Panc1 (cell line): ENCODE results near the gene TMEM30B. TPM values are rescaled to one million over a fixed set of nuclear protein-coding genes. Genes with fewer than 3 reads are reported as not detected.

Experiments
- ATAC-seq: fragments of 200-7000 bp; cut with Tn5 transposase; 2 replicates; pipeline ENCODE4 v1.9.1; 2020; ENCODE audit warnings: mild to moderate bottlenecking, moderate library complexity
- BruUV-seq: library from RNA; stranded (reverse); fragments of 400-500 nt; replicated peaks from 2 replicates; lab custom pipeline; 2021; lab: Mats Ljungman, UMichigan
- CTCF ChIA-PET: fragments of 300-600 bp; sonication (Branson Sonifier 250); formaldehyde crosslinking; loops from one replicate; lab custom pipeline; 2022; ENCODE audit warnings: antibody characterized with exemption; lab: Charles Lee
- POLR2A ChIA-PET: fragments of 300-600 bp; sonication (Branson Sonifier 250); formaldehyde crosslinking; loops from one replicate; lab custom pipeline; 2022; ENCODE audit warnings: antibody characterized with exemption; lab: Charles Lee
- DNase-seq: peaks from one replicate; pipeline ENCODE4 v3.0.0-alpha.2; 2010; ENCODE audit warnings: low read depth, low spot score
- H3K27ac ChIP-seq: 2 replicates; pipeline ENCODE4 v1.5.1; 2011; ENCODE audit warnings: mild to moderate bottlenecking, low read length, inconsistent platforms
- H3K27me3 ChIP-seq: fragments of 200-500 bp; sonication (Bioruptor generic); 2 replicates; pipeline ENCODE4 v1.6.0; 2014; ENCODE audit warnings: low read length, inconsistent platforms; ENCODE audit not compliant: control insufficient read depth, insufficient read depth
- H3K36me3 ChIP-seq: fragments of 200-500 bp; sonication (Bioruptor generic); 2 replicates; pipeline ENCODE4 v1.5.1; 2014; ENCODE audit warnings: inconsistent platforms, mild to moderate bottlenecking, low read length, moderate library complexity; ENCODE audit not compliant: control insufficient read depth, insufficient read depth
- H3K4me1 ChIP-seq: 2 replicates; pipeline ENCODE4 v1.5.1; 2011; ENCODE audit warnings: inconsistent platforms, mild to moderate bottlenecking, low read length, moderate library complexity; ENCODE audit not compliant: control insufficient read depth, insufficient read depth
- H3K4me3 ChIP-seq, 2 experiments: 2 replicates each; pipeline ENCODE4 v1.5.1; 2011 to 2012; ENCODE audit warnings: low read depth in 2 of 2, low read length in 2 of 2, mild to moderate bottlenecking in 2 of 2, inconsistent platforms in 1 of 2, moderate library complexity in 1 of 2
- H3K9me3 ChIP-seq: fragments of 200-500 bp; sonication (Bioruptor generic); 2 replicates; pipeline ENCODE4 v1.5.1; 2014; ENCODE audit warnings: low read depth, mild to moderate bottlenecking, inconsistent platforms, low read length, moderate library complexity; ENCODE audit not compliant: control insufficient read depth, insufficient read depth
- CTCF ChIP-seq: fragments of 450-650 bp; IDR thresholded peaks from 2 replicates; pipeline ENCODE4 v1.5.1; 2017; ENCODE audit warnings: mild to moderate bottlenecking
- POLR2AphosphoS5 ChIP-seq: IDR thresholded peaks from 2 replicates; pipeline ENCODE4 v1.6.1; 2012; ENCODE audit warnings: mild to moderate bottlenecking, low read depth, low read length, moderate library complexity
- REST ChIP-seq, 2 experiments: IDR thresholded peaks; 2 replicates each; pipeline ENCODE4 v1.6.1; 2011 to 2012; ENCODE audit warnings: low read depth in 2 of 2, control low read depth in 1 of 2, low read length in 1 of 2, mild to moderate bottlenecking in 1 of 2, moderate library complexity in 1 of 2; ENCODE audit not compliant: insufficient read depth in 1 of 2
- SIN3A ChIP-seq: IDR thresholded peaks from 2 replicates; pipeline ENCODE4 v1.6.1; 2012; ENCODE audit warnings: low read depth, mild to moderate bottlenecking, low read length, moderate library complexity, borderline replicate concordance; ENCODE audit not compliant: insufficient read depth
- TCF7L2 ChIP-seq: IDR thresholded peaks from 2 replicates; pipeline ENCODE4 v1.6.1; 2011; ENCODE audit warnings: mild to moderate bottlenecking, low read depth, low read length, inconsistent platforms
- in situ Hi-C: cut with HindIII; loops from 2 replicates; pipeline ENCODE4 v1.10.0; 2016; ENCODE audit warnings: low sequenced_read_pairs, low pct_unique_long_range_greater_than_20kb
- intact Hi-C: fragments of 100-400 bp; cut with micrococcal nuclease; formaldehyde crosslinking; loops from one replicate; pipeline ENCODE4 v1.10.0; 2022; ENCODE audit not compliant: unreplicated experiment
- total RNA-seq: library from RNA; stranded (reverse); gene quantifications from one replicate; pipeline ENCODE4 v1.2.1, GENCODE V29; 2021; ENCODE audit not compliant: unreplicated experiment

The TMEM30B gene
- total RNA-seq, 1 experiment from 2014 or later: 0.10 TPM

- Histone ChIP-seq H3K4me1 (no peaks in the 10 kb centered on the region), H3K4me3 (no peak overlapping the region), H3K27ac (no peak overlapping the region), H3K36me3 (no peaks in the 10 kb centered on the region), H3K9me3 (no peaks in the 10 kb centered on the region), H3K27me3 (no peaks in the 10 kb centered on the region; the same call in 1 of the 2 replicates)
- POLR2A ChIA-PET: no interaction called here
- CTCF ChIA-PET: no interaction called here
- intact Hi-C loops: no loop called here
- no peak for DNase-seq
- no peak for ATAC-seq
- TF ChIP-seq POLR2AphosphoS5: no peak
- TF ChIP-seq CTCF: no peak
- TF ChIP-seq TCF7L2: no peak
- no peak for TF ChIP-seq REST (IDR thresholded peaks at IDR 0.05; ENCODE audit: insufficient read depth in 1 of 2, low read depth in 2 of 2, low read length in 1 of 2)
- TF ChIP-seq SIN3A: no peak
- in situ Hi-C loops: no loop called here
- BruUV-seq: no TSS peak
Measured at GRCh38 chr14:61264010-61264571, 17.0 kb downstream of the TMEM30B start.

GRCh38 chr14:61262082-61262481 lies 19.1 kb downstream of the TMEM30B start:
- intact Hi-C loops (no loop called here), in situ Hi-C loops (no loop called here)
- ATAC-seq (no peak), DNase-seq (no peak)
- BruUV-seq: no TSS peak
- Histone ChIP-seq H3K9me3 (no peaks in the 10 kb centered on the region), H3K27ac (no peak overlapping the region), H3K4me3 (no peak overlapping the region), H3K36me3 (no peaks in the 10 kb centered on the region), H3K27me3 (no peaks in the 10 kb centered on the region; the same call in 1 of the 2 replicates), H3K4me1 (no peaks in the 10 kb centered on the region)
- CTCF ChIA-PET: interaction anchor here (0.6 kb wide), 1 partner anchor 199 kb away, joined by 6 read pairs; no protein-coding TSS in a partner anchor
- POLR2A ChIA-PET: no interaction called here
- no peak for TF ChIP-seq POLR2AphosphoS5
- TF ChIP-seq TCF7L2: no peak
- no peak for TF ChIP-seq CTCF
- no peak for TF ChIP-seq SIN3A
- no peak for TF ChIP-seq REST (IDR thresholded peaks at IDR 0.05; ENCODE audit: insufficient read depth in 1 of 2, low read depth in 2 of 2, low read length in 1 of 2)
